Heart left ventricle (tissue), 13 donors: Measurements from ENCODE around the gene TRDMT1.

Source experiments
- POLR2A ChIP-seq, 2 donors: fragments of 450-650 bp; IDR thresholded peaks; one replicate each; pipeline ENCODE4 v1.6.1; 2017; ENCODE audit warnings: antibody characterized with exemption in 2 of 2, mild to moderate bottlenecking in 2 of 2, moderate library complexity in 2 of 2
- TF ChIP-seq, protein P1 (sequence below), 12 donors: fragments of 200-600 bp; sonication (generic) in 4 of 12; IDR thresholded peaks; one replicate each; pipeline versions ENCODE4 v1.5.0 to v1.8.0; 2018 to 2022; ENCODE audit warnings: antibody characterized with exemption in 12 of 12, mild to moderate bottlenecking in 5 of 12
- donor health status: ischemic (EF 13 %, LVEDD 7.1; RV severe dilation, severe dysfunction).
- donor health status: DM: no; HTN: yes; CAD: no.
- donor health status: DM: no; HTN: no; CAD: no.
- donor health status: ischemic (EF 25% LVEDD 6.9; RV normal size, moderate dysfunction).
- donor health status: ischemic (EF 25% LVEDD 5.7; RV mildly dilated, moderate dysfunction).
- donor health status: ischemic (EF 35%, LVEDD 5.7; RV mildly dilated, moderate dysfunction).
- donor health status: nonischemic (EF 11% LVEDD 7.7; RV severe dilation, severe dysfunction).
- donor health status: DM: yes; HTN: yes; CAD: no.
- donor health status: PGD.
- donor health status: ischemic (EF 29% LVEDD 5.4; RV normal size, mild dysfunction).
- donor health status: nonischemic (EF 23%, LVEDD 6.1; RV moderate dilation, normal function).

DNA sequence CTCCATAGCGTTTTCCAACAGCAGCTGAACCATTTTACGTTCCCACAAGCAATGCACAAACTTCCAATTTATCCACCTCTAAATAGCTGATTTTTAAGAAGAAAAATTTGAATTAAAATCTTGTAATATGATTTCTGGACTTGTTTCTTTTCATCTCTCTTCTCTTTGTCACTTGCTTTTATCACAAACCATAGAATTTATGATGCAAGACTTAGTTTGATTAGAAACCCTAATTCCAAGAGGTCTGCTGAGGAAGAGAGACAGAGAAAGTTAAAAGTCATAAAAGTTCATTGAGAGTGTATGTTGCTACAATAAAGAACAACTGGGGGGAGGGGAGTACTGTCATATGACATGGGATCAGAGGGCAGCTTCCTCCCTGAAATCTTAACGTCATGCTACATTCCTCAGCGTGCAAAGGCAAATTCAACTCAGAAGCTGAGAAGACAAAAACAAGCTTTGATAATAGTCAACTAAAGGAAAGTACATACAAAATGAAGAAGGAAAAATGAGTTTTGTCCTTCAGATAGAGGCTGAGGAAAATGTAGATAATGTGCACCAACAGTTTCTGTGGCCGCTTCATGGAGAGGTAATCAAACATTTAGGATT is 53.5 kb downstream of the TRDMT1 start:
- TF ChIP-seq, protein P1, sequence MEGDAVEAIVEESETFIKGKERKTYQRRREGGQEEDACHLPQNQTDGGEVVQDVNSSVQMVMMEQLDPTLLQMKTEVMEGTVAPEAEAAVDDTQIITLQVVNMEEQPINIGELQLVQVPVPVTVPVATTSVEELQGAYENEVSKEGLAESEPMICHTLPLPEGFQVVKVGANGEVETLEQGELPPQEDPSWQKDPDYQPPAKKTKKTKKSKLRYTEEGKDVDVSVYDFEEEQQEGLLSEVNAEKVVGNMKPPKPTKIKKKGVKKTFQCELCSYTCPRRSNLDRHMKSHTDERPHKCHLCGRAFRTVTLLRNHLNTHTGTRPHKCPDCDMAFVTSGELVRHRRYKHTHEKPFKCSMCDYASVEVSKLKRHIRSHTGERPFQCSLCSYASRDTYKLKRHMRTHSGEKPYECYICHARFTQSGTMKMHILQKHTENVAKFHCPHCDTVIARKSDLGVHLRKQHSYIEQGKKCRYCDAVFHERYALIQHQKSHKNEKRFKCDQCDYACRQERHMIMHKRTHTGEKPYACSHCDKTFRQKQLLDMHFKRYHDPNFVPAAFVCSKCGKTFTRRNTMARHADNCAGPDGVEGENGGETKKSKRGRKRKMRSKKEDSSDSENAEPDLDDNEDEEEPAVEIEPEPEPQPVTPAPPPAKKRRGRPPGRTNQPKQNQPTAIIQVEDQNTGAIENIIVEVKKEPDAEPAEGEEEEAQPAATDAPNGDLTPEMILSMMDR (IDR thresholded peaks at IDR 0.05), result no peak
- no peak for TF ChIP-seq POLR2A (IDR thresholded peaks at IDR 0.05)
